T-helper 1 cell treated with Interleukin-12 subunit alpha and Interleukin-12 subunit beta and Interleukin-4 antibody, amounts not matched to agents 30 μg/mL and 1 μg/mL, for 36 hours (primary cell): ENCODE measurements around the gene MARCHF2.

ENCODE experiments used
- H3K27ac Mint-ChIP-seq: one replicate; pipeline ENCODE4 v1.8.0; 2021; ENCODE audit warnings: mild to moderate bottlenecking, mixed read lengths
- H3K27me3 Mint-ChIP-seq: one replicate; pipeline ENCODE4 v1.8.0; 2021; ENCODE audit warnings: low read depth, mixed read lengths
- H3K36me3 Mint-ChIP-seq: one replicate; pipeline ENCODE4 v1.8.0; 2021; ENCODE audit warnings: low read depth, mixed read lengths
- H3K4me1 Mint-ChIP-seq: one replicate; pipeline ENCODE4 v1.8.0; 2021; ENCODE audit warnings: low read depth, mixed read lengths
- H3K4me3 Mint-ChIP-seq: one replicate; pipeline ENCODE4 v1.8.0; 2021; ENCODE audit warnings: mild to moderate bottlenecking, moderate library complexity, mixed read lengths
- H3K9me3 Mint-ChIP-seq: one replicate; pipeline ENCODE4 v1.8.0; 2021; ENCODE audit warnings: mixed read lengths

MARCHF2 gene

GRCh38 chr19:8482696-8483095 lies 69.6 kb downstream of the MARCHF2 start:
- no peaks in the 10 kb centered on the region for H3K9me3 Mint-ChIP-seq
- H3K36me3 Mint-ChIP-seq, result peaks cover 48% of the 10 kb centered on the region
- H3K4me1 Mint-ChIP-seq, result peaks cover 44% of the 10 kb centered on the region
- no peak overlapping the region for H3K27ac Mint-ChIP-seq
- no peak overlapping the region for H3K4me3 Mint-ChIP-seq
- H3K27me3 Mint-ChIP-seq, result no peaks in the 10 kb centered on the region

GRCh38 chr19:8483165-8483564 lies 70.1 kb downstream of the MARCHF2 start:
- Mint-ChIP-seq H3K27me3 (no peaks in the 10 kb centered on the region), H3K27ac (no peak overlapping the region), H3K4me3 (no peak overlapping the region), H3K4me1 (peaks cover 44% of the 10 kb centered on the region), H3K36me3 (peaks cover 47% of the 10 kb centered on the region), H3K9me3 (no peaks in the 10 kb centered on the region)

- Mint-ChIP-seq H3K27ac (no peak overlapping the region), H3K4me3 (no peak overlapping the region), H3K4me1 (peaks cover 41% of the 10 kb centered on the region), H3K9me3 (no peaks in the 10 kb centered on the region), H3K36me3 (peaks cover 46% of the 10 kb centered on the region), H3K27me3 (no peaks in the 10 kb centered on the region)
Measured at GRCh38 chr19:8484331-8484894, 71.3 kb downstream of the MARCHF2 start.

- Mint-ChIP-seq H3K27me3 (no peaks in the 10 kb centered on the region), H3K36me3 (peaks cover 48% of the 10 kb centered on the region), H3K4me3 (no peak overlapping the region), H3K27ac (no peak overlapping the region), H3K4me1 (peaks cover 38% of the 10 kb centered on the region), H3K9me3 (no peaks in the 10 kb centered on the region)
Measured at GRCh38 chr19:8485561-8486371, 72.7 kb downstream of the MARCHF2 start.

- Mint-ChIP-seq H3K27me3 (no peaks in the 10 kb centered on the region), H3K4me3 (peak overlapping the region; percentile 3), H3K36me3 (peaks cover 38% of the 10 kb centered on the region), H3K9me3 (no peaks in the 10 kb centered on the region), H3K4me1 (peaks cover 29% of the 10 kb centered on the region), H3K27ac (peak overlapping the region; percentile 80)
Measured at GRCh38 chr19:8486661-8487136, 73.6 kb downstream of the MARCHF2 start.

- H3K36me3 Mint-ChIP-seq, result peaks cover 35% of the 10 kb centered on the region
- H3K4me3 Mint-ChIP-seq, result peak overlapping the region; percentile 49
- peaks cover 29% of the 10 kb centered on the region for H3K4me1 Mint-ChIP-seq
- H3K27ac Mint-ChIP-seq, result peak overlapping the region; percentile 80
- H3K27me3 Mint-ChIP-seq, result no peaks in the 10 kb centered on the region
- H3K9me3 Mint-ChIP-seq, result no peaks in the 10 kb centered on the region
Measured at GRCh38 chr19:8487137-8487851, 74.2 kb downstream of the MARCHF2 start.

- no peaks in the 10 kb centered on the region for H3K9me3 Mint-ChIP-seq
- H3K4me3 Mint-ChIP-seq, result no peak overlapping the region
- peaks cover 29% of the 10 kb centered on the region for H3K36me3 Mint-ChIP-seq
- no peaks in the 10 kb centered on the region for H3K27me3 Mint-ChIP-seq
- H3K4me1 Mint-ChIP-seq, result peaks cover 24% of the 10 kb centered on the region
- H3K27ac Mint-ChIP-seq, result peak overlapping the region; percentile 80
Measured at GRCh38 chr19:8488365-8488764, 75.3 kb downstream of the MARCHF2 start.
